ENCODE results near the gene TCERG1. TPM values are rescaled to one million over a fixed set of nuclear protein-coding genes. Genes with fewer than 3 reads are reported as not detected.

The TCERG1 gene
- total RNA-seq, 2 experiments from 2014 or later = 77.0 to 79.2 TPM

GRCh38 chr5:146428658-146429057, 18.5 kb upstream of the TCERG1 start:
- Mint-ChIP-seq H3K36me3 (ENCODE audit: low read depth) (no peaks in the 10 kb centered on the region), H3K4me3 (no peak overlapping the region), H3K27ac (no peak overlapping the region), H3K27me3 (peaks cover 29% of the 10 kb centered on the region), H3K4me1 (peaks cover 5% of the 10 kb centered on the region), H3K9me3 (no peaks in the 10 kb centered on the region)
- DNase-seq = no peak
- POLR2A ChIA-PET = no interaction called here
- CTCF ChIA-PET = interaction anchor here (1.3 to 3.5 kb wide), 3 partner anchors 14 to 298 kb away, joined by 4 to 15 read pairs (median 5); partner anchors contain the start of gene TCERG1

DNA sequence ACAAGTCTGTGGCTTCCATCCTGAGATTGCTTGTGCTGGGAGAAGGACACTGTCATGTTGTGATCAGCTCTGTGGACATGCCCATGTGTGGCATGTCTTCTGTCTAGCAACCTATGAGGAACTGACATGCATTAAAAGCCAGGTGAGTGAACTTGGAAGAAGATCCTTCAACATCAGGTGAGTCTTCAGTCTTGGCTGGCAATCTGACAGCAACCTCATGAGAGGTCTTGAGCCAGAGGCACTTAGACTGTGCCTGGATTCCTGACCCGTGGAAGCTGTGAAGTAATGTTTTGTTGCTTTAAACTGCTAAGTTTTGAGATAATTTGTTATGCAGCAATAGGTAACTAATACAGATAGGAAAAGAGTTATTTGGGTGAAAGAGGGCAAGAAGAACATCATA, 6.8 kb upstream of the TCERG1 start:
- H3K4me3 Mint-ChIP-seq = no peak overlapping the region
- H3K36me3 Mint-ChIP-seq (ENCODE audit: low read depth) = no peaks in the 10 kb centered on the region
- no peak overlapping the region for H3K27ac Mint-ChIP-seq
- no peaks in the 10 kb centered on the region for H3K9me3 Mint-ChIP-seq
- POLR2A ChIA-PET = no interaction called here
- peaks cover 33% of the 10 kb centered on the region for H3K27me3 Mint-ChIP-seq
- CTCF ChIA-PET = interaction anchor here (1.4 kb wide), 1 partner anchor 13 kb away, joined by 3 read pairs; no protein-coding TSS in a partner anchor
- no peak for DNase-seq
- H3K4me1 Mint-ChIP-seq = no peaks in the 10 kb centered on the region

DNA sequence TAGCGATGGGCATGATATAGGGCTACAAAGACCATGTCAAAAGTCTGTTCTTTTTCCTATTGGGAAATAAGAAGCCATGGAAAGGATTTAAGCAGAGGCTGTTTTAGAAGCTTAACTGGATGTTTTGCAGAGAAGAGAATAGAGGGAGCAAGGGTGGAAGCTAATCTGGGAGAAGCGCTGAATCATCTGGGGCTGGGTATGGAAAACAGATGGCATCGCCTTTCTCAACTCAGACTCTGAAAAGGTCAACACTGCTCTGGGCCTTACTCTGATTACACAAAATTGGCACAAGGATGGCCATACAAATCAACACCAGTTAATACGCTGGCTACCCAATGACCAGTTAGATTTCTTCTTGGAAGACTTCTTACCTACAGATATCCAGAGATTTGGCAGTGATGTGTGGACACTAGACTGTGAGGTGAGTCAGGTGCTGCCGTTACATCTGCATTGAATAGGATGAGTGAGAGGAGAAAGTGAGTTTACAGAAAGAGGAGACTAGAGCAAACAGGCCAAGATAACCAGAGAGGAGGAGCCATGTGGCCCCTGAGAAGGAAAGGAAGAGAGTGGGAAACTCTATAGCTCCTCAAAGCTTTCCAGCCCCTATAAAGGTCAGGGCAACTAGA, 6.2 kb upstream of the TCERG1 start:
- H3K27ac Mint-ChIP-seq = no peak overlapping the region
- H3K4me3 Mint-ChIP-seq = no peak overlapping the region
- peaks cover 33% of the 10 kb centered on the region for H3K27me3 Mint-ChIP-seq
- no peaks in the 10 kb centered on the region for H3K36me3 Mint-ChIP-seq (ENCODE audit: low read depth)
- no peaks in the 10 kb centered on the region for H3K9me3 Mint-ChIP-seq
- DNase-seq = no peak
- CTCF ChIA-PET = interaction anchor here (1.4 kb wide), 1 partner anchor 14 kb away, joined by 3 read pairs; no protein-coding TSS in a partner anchor
- H3K4me1 Mint-ChIP-seq = no peaks in the 10 kb centered on the region
- POLR2A ChIA-PET = no interaction called here

GRCh38 chr5:146441896-146442295, 5.2 kb upstream of the TCERG1 start:
- no peak for DNase-seq
- CTCF ChIA-PET = no interaction called here
- Mint-ChIP-seq H3K27me3 (peaks cover 31% of the 10 kb centered on the region), H3K36me3 (ENCODE audit: low read depth) (no peaks in the 10 kb centered on the region), H3K27ac (no peak overlapping the region), H3K4me3 (no peak overlapping the region), H3K4me1 (peaks cover 2% of the 10 kb centered on the region), H3K9me3 (no peaks in the 10 kb centered on the region)
- POLR2A ChIA-PET = no interaction called here

DNA sequence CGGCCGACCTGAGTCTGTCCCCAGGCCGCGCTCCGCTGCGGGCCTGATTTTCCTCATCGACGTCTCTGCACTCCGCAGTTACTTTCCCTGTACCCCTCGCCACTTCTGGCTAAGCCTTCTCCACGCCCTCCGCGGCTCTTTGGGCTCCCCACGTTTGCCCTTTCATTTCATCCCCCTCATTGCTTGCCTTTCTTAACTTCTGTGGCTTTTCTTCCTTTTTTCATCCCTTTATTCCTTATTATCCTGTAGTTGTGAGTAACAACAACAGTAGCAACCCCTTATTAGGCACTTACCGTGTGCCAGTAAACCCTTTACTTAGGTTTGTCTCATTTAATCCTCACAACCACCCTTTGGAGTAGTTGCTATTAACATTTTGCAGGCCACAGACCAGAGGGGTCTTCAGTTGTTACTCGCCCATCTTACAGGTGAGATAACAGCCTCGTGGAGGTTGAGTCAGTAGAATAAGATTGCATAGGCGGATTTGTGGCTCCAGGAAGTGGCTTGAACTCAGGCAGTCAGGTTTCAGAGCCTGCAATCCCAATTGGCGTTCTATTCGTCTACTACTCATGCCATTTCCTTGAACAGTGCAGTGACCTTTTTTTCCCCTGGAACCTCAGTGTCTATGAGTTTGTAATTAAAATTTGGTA, 724 bp downstream of the TCERG1 start:
- H3K27me3 Mint-ChIP-seq = no peaks in the 10 kb centered on the region
- H3K4me3 Mint-ChIP-seq = peak overlapping the region; percentile 94
- peak overlapping the region; percentile 95 for H3K27ac Mint-ChIP-seq
- CTCF ChIA-PET = interaction anchor here (1.3 to 2.0 kb wide), 4 partner anchors 8 to 274 kb away, joined by 4 to 15 read pairs (median 4); no protein-coding TSS in a partner anchor
- peak; percentile 46 for DNase-seq
- POLR2A ChIA-PET = interaction anchor here (1.0 to 1.9 kb wide), 4 partner anchors 10 to 109 kb away, joined by 3 to 7 read pairs (median 3); partner anchors contain the start of gene POU4F3
- peaks cover 42% of the 10 kb centered on the region for H3K4me1 Mint-ChIP-seq
- H3K9me3 Mint-ChIP-seq = no peaks in the 10 kb centered on the region
- peaks cover 7% of the 10 kb centered on the region for H3K36me3 Mint-ChIP-seq (ENCODE audit: low read depth)

- no peaks in the 10 kb centered on the region for H3K27me3 Mint-ChIP-seq
- peak overlapping the region; percentile 8 for H3K27ac Mint-ChIP-seq
- ChIA-PET POLR2A (interaction anchor here (1.2 kb wide), 1 partner anchor 10 kb away, joined by 3 read pairs; no protein-coding TSS in a partner anchor), CTCF (interaction anchor here (0.9 kb wide), 1 partner anchor 18 kb away, joined by 4 read pairs; no protein-coding TSS in a partner anchor)
- no peak for DNase-seq
- peaks cover 45% of the 10 kb centered on the region for H3K4me1 Mint-ChIP-seq
- H3K36me3 Mint-ChIP-seq (ENCODE audit: low read depth) = peaks cover 7% of the 10 kb centered on the region
- H3K9me3 Mint-ChIP-seq = no peaks in the 10 kb centered on the region
- H3K4me3 Mint-ChIP-seq = peak overlapping the region; percentile 94
These were observed 1.8 kb downstream of the TCERG1 start for GRCh38 chr5:146448783-146449519.

DNA sequence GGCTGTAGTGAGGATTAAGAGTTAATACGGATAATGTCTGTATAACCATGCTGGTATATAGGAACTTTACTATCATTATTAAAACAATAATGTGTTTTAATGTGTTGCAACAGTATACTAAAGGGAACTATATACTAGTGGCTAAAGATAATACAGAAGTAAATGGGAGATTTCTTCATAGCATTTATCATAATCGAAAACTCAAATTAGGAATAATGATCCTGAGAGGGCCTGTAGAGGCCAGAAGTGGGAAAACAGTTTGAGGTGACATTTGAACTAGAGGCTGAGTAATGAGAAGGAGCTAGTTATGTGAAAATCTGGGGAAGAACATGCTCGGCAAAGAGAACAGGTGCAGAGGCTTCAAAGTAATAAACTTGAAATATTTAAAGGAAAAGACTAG, 2.9 kb downstream of the TCERG1 start:
- Mint-ChIP-seq H3K27me3 (no peaks in the 10 kb centered on the region), H3K9me3 (no peaks in the 10 kb centered on the region), H3K36me3 (ENCODE audit: low read depth) (peaks cover 10% of the 10 kb centered on the region), H3K4me3 (no peak overlapping the region), H3K4me1 (peaks cover 49% of the 10 kb centered on the region), H3K27ac (no peak overlapping the region)
- no peak for DNase-seq
- POLR2A ChIA-PET = no interaction called here
- CTCF ChIA-PET = interaction anchor here (1.2 kb wide), 1 partner anchor 83 kb away, joined by 3 read pairs; no protein-coding TSS in a partner anchor

DNA sequence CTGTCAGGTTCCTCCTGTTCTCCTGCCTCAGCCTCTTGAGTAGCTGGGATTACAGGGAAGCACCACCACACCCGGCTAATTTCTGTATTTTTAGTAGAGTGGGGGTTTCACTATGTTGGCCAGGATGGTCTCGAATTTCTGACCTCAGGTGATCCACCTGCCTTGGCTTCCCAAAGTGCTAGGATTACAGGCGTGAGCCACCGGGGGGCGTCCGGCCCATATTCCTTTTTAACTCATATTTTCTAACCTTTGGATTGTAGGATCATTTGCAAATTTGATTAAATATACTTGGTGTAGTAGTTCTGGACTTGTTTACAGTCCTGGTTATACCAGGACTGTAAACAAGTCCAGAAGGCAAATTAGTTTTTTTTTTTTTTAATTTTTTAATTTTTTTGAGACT, 4.3 kb downstream of the TCERG1 start:
- no peak for DNase-seq
- Mint-ChIP-seq H3K36me3 (ENCODE audit: low read depth) (peaks cover 22% of the 10 kb centered on the region), H3K4me3 (no peak overlapping the region), H3K27ac (no peak overlapping the region), H3K27me3 (no peaks in the 10 kb centered on the region), H3K9me3 (no peaks in the 10 kb centered on the region), H3K4me1 (peaks cover 49% of the 10 kb centered on the region)
- ChIA-PET CTCF (interaction anchor here (0.7 kb wide), 1 partner anchor 46 kb away, joined by 3 read pairs; no protein-coding TSS in a partner anchor), POLR2A (no interaction called here)

- H3K36me3 Mint-ChIP-seq (ENCODE audit: low read depth) = peaks cover 55% of the 10 kb centered on the region
- POLR2A ChIA-PET = interaction anchor here (2.7 kb wide), 1 partner anchor 11 kb away, joined by 7 read pairs; the partner anchor contains the start of gene TCERG1
These were observed 10.3 kb downstream of the TCERG1 start for GRCh38 chr5:146457431-146457830.

DNA sequence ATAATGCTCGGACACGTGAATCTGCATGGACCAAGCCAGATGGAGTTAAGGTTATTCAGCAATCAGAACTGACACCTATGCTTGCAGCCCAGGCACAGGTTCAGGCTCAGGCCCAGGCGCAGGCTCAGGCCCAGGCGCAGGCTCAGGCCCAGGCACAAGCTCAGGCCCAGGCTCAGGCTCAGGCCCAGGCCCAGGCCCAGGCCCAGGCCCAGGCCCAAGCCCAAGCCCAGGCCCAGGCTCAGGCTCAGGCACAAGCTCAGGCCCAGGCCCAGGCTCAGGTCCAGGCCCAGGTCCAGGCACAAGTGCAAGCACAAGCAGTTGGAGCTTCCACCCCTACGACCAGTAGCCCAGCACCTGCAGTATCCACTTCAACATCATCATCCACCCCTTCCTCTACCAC, 11.8 kb downstream of the TCERG1 start:
- no peaks in the 10 kb centered on the region for H3K27me3 Mint-ChIP-seq
- no peak overlapping the region for H3K27ac Mint-ChIP-seq
- DNase-seq = no peak
- H3K9me3 Mint-ChIP-seq = no peaks in the 10 kb centered on the region
- H3K4me1 Mint-ChIP-seq = peaks cover 23% of the 10 kb centered on the region
- POLR2A ChIA-PET = interaction anchor here (1.0 to 2.7 kb wide), 2 partner anchors 10 to 12 kb away, joined by 3 to 7 read pairs; partner anchors contain the start of gene TCERG1
- no peak overlapping the region for H3K4me3 Mint-ChIP-seq
- CTCF ChIA-PET = no interaction called here
- H3K36me3 Mint-ChIP-seq (ENCODE audit: low read depth) = peaks cover 69% of the 10 kb centered on the region

More at GRCh38 chr5:146457431-146457830, 10.3 kb downstream of the TCERG1 start:
- Mint-ChIP-seq H3K4me1 (peaks cover 21% of the 10 kb centered on the region), H3K27me3 (no peaks in the 10 kb centered on the region), H3K9me3 (no peaks in the 10 kb centered on the region), H3K27ac (no peak overlapping the region), H3K4me3 (no peak overlapping the region)
- DNase-seq = no peak
- CTCF ChIA-PET = interaction anchor here (1.0 kb wide), 1 partner anchor 11 kb away, joined by 3 read pairs; no protein-coding TSS in a partner anchor

- Mint-ChIP-seq H3K27me3 (no peaks in the 10 kb centered on the region), H3K9me3 (no peaks in the 10 kb centered on the region), H3K4me1 (peaks cover 23% of the 10 kb centered on the region), H3K4me3 (no peak overlapping the region), H3K36me3 (ENCODE audit: low read depth) (peaks cover 74% of the 10 kb centered on the region), H3K27ac (no peak overlapping the region)
- CTCF ChIA-PET = interaction anchor here (1.2 kb wide), 1 partner anchor 15 kb away, joined by 3 read pairs; the partner anchor contains the start of gene TCERG1
- POLR2A ChIA-PET = interaction anchor here (1.0 kb wide), 1 partner anchor 14 kb away, joined by 3 read pairs; the partner anchor contains the start of gene TCERG1
- no peak for DNase-seq
These were observed 14.2 kb downstream of the TCERG1 start for GRCh38 chr5:146461319-146461718.

- Mint-ChIP-seq H3K27ac (no peak overlapping the region), H3K27me3 (no peaks in the 10 kb centered on the region), H3K4me1 (peaks cover 28% of the 10 kb centered on the region), H3K9me3 (no peaks in the 10 kb centered on the region), H3K4me3 (no peak overlapping the region), H3K36me3 (ENCODE audit: low read depth) (peaks cover 66% of the 10 kb centered on the region)
- ChIA-PET POLR2A (interaction anchor here (1.5 kb wide), 1 partner anchor 28 kb away, joined by 3 read pairs; no protein-coding TSS in a partner anchor), CTCF (interaction anchor here (1.5 kb wide), 1 partner anchor 17 kb away, joined by 5 read pairs; no protein-coding TSS in a partner anchor)
- DNase-seq = no peak
These were observed 16.3 kb downstream of the TCERG1 start for GRCh38 chr5:146463446-146463845.

Measured in activated CD4-positive, alpha-beta memory T cell treated with anti-CD3 and anti-CD28 coated beads, Interleukin-2, amount 10 ng/mL, durations not matched to agents 7 days and 5 days (primary cell).